Measurements from ENCODE around the gene LRRC31. TPM values are rescaled to one million over a fixed set of nuclear protein-coding genes. Genes with fewer than 3 reads are reported as not detected.
A peak's percentile ranks its signal among the peaks of the same experiment; 100 is the strongest.

The LRRC31 gene
- total and polyA plus RNA-seq, 2 experiments from 2014 or later = not detected

GRCh38 chr3:169871129-169871886 is 1.6 kb upstream of the LRRC31 start:
- H3K27me3 Mint-ChIP-seq (ENCODE audit: insufficient read depth, low read depth, poor library complexity) = peaks cover 5% of the 10 kb centered on the region
- Histone ChIP-seq H3K27me3 (ENCODE audit: insufficient read depth) (no peaks in the 10 kb centered on the region), H3K27ac (ENCODE audit: low read depth) (no peak overlapping the region), H3K79me2 (replicated peaks; ENCODE audit: insufficient read depth) (no peaks in the 10 kb centered on the region), H3F3A (replicated peaks; ENCODE audit: low read depth) (no peaks in the 10 kb centered on the region), H2AFZ (peak overlapping the region; percentile 90), H3K4me1 (ENCODE audit: insufficient read depth) (peaks cover 14% of the 10 kb centered on the region), H3K4me2 (no peak overlapping the region), H3K9me2 (ENCODE audit: insufficient read depth) (no peaks in the 10 kb centered on the region), H3K36me3 (ENCODE audit: insufficient read depth) (no peaks in the 10 kb centered on the region), H3K4me3 (no peak overlapping the region), H4K20me1 (replicated peaks; ENCODE audit: insufficient read depth) (no peaks in the 10 kb centered on the region)
- ATAC-seq = no peak
- H3K4me3 Mint-ChIP-seq = no peak overlapping the region
- DNase-seq (ENCODE audit: low spot score) = no peak
- H3K4me1 Mint-ChIP-seq = peaks cover 13% of the 10 kb centered on the region
- no peak overlapping the region for H3K27ac Mint-ChIP-seq
- H3K36me3 Mint-ChIP-seq (ENCODE audit: low read depth) = peaks cover 3% of the 10 kb centered on the region; the same call in 1 of the 3 replicates
- TF ChIP-seq ETS1 (IDR thresholded peaks at IDR 0.05) = no peak
- 0 out of 3 replicates have a peak, but pooled peaks cover 6% of the 10 kb centered on the region for H3K9me3 Mint-ChIP-seq

- no peak overlapping the region for H3K4me3 Mint-ChIP-seq
- ATAC-seq = no peak
- DNase-seq (ENCODE audit: low spot score) = no peak
- H3K27me3 Mint-ChIP-seq (ENCODE audit: insufficient read depth, low read depth, poor library complexity) = peaks cover 10% of the 10 kb centered on the region
- H3K9me3 Mint-ChIP-seq = no peaks in the 10 kb centered on the region
- H4K20me1 ChIP-seq (replicated peaks; ENCODE audit: insufficient read depth) = no peaks in the 10 kb centered on the region
- no peak overlapping the region for H3K4me2 ChIP-seq
- peaks cover 17% of the 10 kb centered on the region for H3K4me1 Mint-ChIP-seq
- H3F3A ChIP-seq (replicated peaks; ENCODE audit: low read depth) = no peaks in the 10 kb centered on the region
- H3K27ac Mint-ChIP-seq = no peak overlapping the region
- H3K9me2 ChIP-seq (ENCODE audit: insufficient read depth) = no peaks in the 10 kb centered on the region
- no peak overlapping the region for H2AFZ ChIP-seq
- H3K36me3 Mint-ChIP-seq (ENCODE audit: low read depth) = no peaks in the 10 kb centered on the region
- no peak overlapping the region for H3K27ac ChIP-seq (ENCODE audit: low read depth)
- H3K4me1 ChIP-seq (ENCODE audit: insufficient read depth) = peaks cover 14% of the 10 kb centered on the region
- H3K79me2 ChIP-seq (replicated peaks; ENCODE audit: insufficient read depth) = no peaks in the 10 kb centered on the region
- H3K27me3 ChIP-seq (ENCODE audit: insufficient read depth) = no peaks in the 10 kb centered on the region
- H3K4me3 ChIP-seq = no peak overlapping the region
- H3K36me3 ChIP-seq (ENCODE audit: insufficient read depth) = no peaks in the 10 kb centered on the region
- TF ChIP-seq ETS1 (IDR thresholded peaks at IDR 0.05) (no peak), EZH2 (IDR thresholded peaks at IDR 0.05; ENCODE audit: low read depth, unreplicated experiment) (no peak), ZNF331 (CRISPR knock-in tag; IDR thresholded peaks at IDR 0.05; ENCODE audit: low read depth) (no peak), ZNF114 (CRISPR knock-in tag; IDR thresholded peaks at IDR 0.05) (no peak), NANOG (IDR thresholded peaks at IDR 0.05; ENCODE audit: borderline replicate concordance) (no peak), POLR2AphosphoS5 (IDR thresholded peaks at IDR 0.05; ENCODE audit: low read depth) (no peak), EZH2phosphoT487 (IDR thresholded peaks at IDR 0.05; ENCODE audit: unreplicated experiment) (no peak), CREB1 (CRISPR knock-in tag; IDR thresholded peaks at IDR 0.05; ENCODE audit: low read depth) (no peak), ZNF462 (CRISPR knock-in tag; IDR thresholded peaks at IDR 0.05) (no peak), JUNB (IDR thresholded peaks at IDR 0.05; ENCODE audit: unreplicated experiment) (no peak), STAT1 (IDR thresholded peaks at IDR 0.05; ENCODE audit: unreplicated experiment) (no peak)
Observed at GRCh38 chr3:169868369-169868768, 1.4 kb downstream of the LRRC31 start.
